HG03457 (cell line): ENCODE results near the gene CYP24A1.
"Not testable (repeated sequence)": the region's sequence is repeated elsewhere in the genome, so short reads cannot be mapped to it uniquely, and the experiment has no call there.

ENCODE experiments used
- ATAC-seq: cut with Tn5 transposase; IDR thresholded peaks from one replicate; pipeline ENCODE4 v1.9.1; 2021; ENCODE audit warnings: moderate number of reproducible peaks; ENCODE audit not compliant: unreplicated experiment

The CYP24A1 gene

DNA sequence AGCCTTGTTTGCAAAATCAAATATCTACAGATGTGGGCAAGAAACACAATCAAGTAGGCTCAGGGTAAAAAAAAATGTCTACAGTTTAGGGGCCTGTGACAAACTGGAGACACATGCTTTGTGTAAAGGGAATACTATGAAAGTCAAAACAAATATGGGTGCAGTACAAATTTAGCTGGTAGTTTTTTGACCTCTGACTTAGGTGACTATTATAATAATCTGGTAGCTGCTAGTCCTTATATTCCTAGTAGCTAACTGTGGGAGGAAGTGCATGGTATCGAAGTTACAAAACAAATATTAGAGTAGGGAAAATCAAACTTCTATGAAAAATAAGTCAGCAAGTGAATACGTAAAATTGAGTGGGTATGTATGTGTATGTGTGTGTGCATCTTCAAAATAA is 35.4 kb downstream of the CYP24A1 start:
- ATAC-seq, result no peak

DNA sequence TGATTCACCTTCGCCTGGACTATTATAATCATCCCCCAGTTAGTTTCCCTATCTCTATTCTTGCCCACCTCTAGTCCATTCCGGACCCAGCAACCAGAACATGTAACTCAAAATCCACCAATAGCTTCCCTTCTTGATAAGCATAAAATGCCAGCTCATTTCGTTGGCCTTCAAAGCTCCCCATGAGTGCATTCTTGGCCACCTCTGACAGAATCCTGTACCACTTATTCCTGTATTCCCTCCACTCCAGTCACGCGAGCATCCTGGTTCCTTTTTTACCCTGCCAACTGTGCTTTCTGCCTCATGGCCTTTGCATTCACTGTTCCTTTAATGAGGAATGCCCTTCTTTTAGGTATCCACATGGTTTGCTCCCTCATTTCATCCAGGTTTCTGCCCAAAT is 36.7 kb downstream of the CYP24A1 start:
- ATAC-seq, result no peak

DNA sequence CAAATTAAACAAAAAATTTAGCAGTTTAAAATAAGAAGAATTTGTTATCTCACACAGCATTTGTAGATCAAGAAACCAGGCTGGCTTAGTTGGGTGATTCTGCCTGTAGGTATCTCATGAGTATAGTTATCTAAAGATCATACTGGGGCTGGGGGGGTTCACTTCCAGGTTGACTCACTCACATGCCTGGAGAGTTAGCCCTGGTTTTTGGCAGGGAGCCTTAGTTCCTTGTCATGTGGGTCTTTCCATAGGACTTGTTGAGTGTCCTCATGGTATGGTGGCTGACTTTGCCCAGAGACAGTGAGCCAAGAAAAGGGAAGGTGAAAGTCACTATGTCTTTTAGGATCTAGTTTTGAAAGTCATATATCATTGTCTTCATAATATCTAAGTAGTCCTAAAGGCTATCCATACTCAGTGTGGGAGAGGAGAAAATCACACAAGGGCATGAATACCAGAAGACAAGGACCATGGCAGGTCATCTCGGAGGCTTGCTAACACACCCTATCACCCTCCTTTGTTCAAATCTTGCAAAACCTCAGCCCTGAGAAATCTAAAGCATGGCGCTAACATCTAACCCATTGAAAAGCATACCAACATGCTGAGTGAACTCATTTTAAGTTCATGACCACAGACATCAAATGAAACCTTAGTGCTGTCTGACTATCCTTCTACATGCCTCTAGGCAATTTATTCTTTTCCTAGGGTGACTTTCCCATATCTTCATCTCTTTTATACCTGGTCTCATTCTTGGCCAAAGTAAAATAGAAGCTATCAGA is 39.2 kb downstream of the CYP24A1 start:
- ATAC-seq, result no peak

DNA sequence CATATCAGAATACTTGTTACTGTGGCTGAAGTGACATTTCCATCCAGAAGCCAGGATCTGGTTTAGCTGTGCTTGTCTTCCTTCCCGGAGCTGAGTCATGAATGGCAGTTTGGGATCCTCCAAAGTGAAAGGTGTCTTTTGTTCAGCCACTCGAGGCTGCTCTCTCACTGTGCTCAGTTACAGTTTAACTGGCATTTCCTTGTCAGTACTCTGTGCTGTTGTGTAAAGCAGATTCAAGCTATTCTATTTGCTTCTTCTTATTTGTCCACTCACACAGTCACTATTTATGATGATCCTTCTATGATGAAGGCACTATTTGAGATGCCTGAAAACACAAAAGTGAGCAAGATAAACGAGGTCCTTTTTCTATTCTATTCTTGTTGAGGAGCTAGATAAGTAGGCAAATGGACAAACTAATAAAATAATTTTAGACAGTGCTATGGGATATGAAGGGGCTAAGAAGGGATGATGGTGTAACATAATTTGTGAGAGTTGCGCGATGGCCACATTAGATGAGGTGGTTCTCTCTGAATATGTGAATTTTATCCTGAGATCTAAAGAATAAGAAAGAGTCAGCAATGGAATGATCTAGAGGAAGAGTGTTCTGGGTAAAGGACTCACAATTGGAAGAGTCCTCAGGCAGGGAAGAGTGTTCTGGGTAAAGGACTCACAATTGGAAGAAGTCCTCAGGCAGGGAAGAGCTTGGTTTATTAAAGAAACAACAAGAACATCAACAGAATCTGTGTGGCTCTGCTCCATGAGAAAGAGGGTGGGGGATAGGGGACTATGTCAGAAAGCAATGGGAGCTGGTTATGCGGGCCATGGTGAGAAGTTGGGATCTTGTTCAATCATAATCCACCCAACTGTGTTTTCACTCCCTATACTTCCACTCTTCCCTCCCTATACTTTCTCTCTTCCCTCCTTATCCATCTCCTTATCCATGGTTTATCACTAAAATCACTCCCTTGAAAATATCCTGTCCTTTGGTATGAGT is 40.1 kb downstream of the CYP24A1 start:
- ATAC-seq, result no peak

DNA sequence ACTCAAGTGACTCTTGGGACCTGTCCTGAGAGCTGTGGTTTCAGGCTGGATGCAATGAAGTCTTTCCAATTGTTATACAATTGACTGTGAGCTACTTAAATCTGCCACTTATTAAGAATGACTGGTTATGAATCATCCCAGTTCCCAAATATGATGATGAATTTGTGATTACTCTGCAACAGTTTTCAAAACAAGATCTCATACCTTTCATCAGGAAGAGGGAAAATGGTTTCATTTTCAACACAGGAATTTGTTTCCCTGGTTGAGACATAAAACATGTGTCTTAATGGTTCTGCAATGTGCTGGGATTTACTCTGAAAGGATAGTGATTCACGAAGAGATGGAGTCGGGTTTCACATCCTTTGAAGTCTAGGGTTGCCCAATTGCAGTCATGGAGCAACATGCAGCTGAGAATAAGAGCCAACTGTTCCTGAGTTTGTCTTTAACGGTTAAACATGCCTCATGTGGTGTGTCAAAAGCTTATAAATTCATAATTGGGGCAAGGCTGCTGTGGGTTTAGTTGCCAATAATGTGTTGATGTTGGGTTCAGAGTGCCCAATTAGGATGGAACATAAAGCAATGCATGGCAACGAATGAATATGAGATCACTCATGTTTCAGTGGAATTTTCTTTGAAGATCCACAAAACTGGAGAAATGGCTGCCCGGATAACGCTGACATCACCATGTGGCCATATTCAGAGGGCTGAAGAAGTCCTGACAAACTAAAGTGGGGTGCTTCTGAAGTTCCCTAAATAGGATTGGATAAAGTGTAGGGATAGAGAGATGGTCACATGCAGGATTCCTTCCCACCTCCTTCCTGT is 41.0 kb downstream of the CYP24A1 start:
- ATAC-seq, result no peak

DNA sequence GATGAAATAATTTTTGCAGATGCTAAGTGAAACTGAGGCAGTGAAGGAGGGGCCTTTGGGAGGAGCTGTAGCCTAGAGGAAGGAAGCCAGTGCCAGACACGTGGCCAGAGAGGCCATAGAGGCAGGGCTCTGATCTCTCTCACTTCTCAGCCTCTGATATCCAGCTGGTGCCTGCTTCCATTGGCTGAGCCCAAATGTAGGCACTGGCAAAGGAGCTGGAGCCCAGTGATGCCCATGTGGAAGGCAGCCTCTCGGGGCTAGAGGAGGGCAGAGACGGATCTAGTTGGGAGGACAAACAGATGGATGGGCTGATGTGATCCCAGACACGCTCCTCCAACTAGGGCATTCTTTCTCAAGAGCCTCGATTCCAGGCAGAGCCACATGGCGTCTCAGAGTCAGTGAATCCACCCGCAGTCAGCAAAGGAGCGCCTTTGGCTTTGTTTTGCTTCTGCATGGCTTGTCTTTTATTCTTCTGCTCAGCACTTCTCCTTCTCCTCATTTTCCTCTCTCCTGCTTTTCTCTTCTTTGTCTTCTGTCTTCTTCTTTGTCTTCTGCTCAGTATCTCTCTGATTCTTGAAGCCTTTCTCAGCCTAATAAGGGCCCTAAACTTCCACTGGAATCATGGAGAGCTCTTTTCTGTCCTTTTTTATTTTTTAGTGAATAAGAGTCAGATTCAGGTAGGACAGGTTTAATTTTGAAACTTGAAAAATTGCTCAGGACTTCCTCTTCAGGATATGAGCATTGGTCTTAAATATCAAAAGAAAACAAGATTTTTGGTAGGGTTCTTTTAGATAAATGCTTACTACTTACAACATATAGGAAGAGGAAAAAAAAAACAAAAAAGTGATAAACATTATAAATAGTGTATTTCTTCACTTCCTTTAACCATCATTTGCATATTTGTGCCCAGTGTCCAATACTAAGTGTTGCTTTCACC is 41.8 kb downstream of the CYP24A1 start:
- ATAC-seq, result no peak

DNA sequence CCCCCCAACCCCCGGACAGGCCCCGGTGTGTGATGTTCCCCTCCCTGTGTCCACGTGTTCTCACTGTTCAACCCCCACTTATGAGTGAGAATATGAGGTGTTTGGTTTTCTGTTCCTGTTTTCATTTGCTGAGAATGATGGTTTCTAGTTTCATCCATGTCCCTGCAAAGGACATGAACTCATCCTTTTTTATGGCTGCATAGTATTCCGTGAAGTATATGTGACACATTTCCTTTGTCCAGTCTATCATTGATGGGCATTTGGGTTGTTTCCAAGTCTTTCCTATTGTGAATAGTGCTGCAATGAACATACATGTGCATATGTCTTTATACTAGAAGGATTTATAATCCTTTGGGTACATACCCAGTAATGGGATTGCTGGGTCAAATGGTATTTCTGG is 42.7 kb downstream of the CYP24A1 start:
- ATAC-seq, result not testable (repeated sequence)

DNA sequence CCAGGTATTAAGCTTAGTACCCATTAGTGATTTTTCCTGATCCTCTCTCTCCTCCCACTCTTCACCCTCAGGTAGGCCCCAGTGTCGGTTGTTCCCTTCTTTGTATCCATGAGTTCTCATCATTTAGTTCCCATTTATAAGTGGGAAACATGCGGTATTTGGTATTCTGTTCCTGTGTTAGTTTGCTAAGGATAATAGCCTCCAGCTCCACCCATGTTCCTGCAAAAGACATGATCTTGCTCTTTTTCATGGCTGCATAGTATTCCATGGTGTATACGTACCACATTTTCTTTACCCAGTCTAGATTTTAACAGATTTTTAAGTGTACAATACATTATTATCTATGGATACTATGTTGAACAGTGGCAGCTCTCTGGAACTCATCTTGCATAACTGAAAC is 44.4 kb downstream of the CYP24A1 start:
- no peak for ATAC-seq

DNA sequence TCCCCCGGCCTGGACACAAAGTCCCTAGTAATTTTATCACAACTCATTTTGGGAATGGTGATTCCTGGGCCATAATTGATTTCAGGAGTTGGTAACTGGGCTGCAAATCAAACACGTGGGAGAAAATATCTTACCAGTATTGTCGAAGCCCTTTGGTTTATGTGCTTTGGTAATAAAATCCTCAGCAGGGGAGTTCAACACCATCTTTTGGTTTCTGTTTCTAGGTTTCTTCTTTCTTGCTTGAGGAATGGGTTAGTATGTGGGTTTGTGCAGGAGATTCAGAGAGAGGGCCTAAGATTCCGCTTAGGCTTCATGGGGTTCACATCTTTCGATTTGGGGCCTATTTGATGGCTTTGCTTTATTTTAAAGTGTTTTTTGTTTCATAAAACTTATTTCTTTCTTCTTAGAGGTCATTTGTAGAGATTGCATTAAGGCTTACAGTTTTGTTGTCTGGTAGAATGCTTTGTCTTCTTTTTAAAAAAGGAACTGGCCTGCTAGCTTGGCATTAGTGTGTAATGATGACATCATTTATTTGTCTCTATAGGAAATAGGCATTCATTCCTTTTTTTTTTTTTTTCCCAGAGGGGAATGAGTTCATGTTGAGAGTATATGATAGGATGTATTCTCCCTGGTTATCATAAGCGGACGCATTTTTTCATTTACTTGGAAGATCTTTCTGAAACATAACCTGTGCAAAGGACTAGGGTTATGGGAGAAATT is 45.8 kb downstream of the CYP24A1 start:
- ATAC-seq, result no peak

DNA sequence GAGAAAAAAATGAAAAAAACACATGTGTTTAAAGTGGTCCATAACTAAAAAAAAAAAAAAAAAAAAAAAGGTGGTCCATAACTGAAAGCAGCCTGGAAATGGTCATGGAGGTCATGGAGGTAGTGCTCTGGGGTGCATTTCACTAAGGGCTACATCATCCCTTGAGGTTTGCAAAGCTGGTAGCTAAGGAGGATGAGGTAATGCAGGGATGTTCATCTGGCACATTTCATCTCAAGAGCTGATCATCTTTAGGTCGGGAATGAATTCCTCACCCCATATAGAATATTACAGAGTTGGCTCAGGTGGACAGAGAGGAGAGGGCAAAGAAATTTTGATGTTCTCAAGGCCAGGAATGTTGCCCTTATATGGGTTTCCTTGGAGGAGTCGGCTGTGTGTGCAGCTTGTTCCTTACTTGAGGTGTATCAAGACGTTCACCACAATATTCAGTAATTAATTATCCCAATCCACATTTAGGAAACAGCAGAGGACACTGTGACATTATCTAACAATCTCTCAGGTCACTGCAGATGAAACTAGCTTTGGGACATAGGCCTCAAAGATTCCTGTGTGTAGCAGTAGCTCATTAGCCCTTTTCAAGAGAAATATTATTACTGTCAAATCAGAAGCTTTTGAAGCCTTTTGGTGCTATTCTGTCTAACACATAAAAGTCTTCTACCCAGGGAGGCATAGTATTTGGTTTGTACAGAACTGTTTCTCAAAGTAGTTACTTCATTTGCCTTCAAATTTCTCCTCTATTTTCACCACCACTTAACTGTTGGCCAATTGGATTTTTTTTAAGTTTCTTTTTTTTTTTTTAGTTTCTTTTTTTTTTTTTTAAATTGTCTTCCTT is 46.8 kb downstream of the CYP24A1 start:
- ATAC-seq, result no peak

DNA sequence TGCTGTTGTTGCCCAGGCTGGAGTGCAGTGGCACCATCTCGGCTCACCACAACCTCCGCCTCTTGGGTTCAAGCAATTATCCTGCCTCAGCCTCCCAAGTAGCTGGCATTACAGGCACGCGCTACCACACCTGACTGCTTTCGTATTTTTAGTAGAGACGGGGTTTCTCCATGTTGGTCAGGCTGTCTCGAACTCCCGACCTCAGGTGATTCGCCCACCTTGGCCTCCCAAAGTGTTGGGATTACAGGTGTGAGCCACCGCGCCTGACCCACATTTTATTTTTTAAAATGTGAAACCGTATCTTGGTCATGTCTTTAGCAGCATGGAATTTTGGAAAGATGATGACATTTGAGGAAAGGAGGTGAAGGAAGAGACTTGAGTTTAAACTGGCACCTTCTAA is 47.5 kb downstream of the CYP24A1 start:
- not testable (repeated sequence) for ATAC-seq

DNA sequence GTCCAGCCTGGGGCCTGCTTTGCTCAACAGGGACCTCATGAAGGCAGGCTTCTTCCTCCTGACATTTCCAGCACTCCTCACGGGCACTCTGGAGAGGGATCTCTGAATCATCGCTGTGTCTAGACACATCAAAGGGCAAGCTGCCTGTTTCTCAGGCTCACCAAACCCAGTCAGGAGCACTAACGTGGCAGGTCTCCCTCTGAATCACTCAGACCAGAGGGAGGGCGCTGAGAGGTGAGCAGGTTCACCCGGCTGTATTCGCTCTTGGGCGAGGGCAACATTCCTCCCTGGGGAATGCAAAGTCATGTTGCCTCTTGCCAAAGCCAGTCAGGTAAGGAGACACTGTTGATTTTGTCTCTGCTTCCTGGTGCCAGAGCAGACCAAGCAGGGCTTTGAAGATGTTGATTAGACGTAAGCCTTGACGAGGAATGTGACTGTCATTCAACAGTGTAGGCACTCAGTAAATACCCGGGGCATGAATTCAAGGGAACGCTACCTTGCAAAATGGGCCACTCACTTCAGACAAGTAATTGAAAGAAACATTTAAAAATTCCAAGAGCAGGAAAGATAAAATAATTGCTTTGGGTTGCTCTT is 50.1 kb downstream of the CYP24A1 start:
- ATAC-seq, result no peak

DNA sequence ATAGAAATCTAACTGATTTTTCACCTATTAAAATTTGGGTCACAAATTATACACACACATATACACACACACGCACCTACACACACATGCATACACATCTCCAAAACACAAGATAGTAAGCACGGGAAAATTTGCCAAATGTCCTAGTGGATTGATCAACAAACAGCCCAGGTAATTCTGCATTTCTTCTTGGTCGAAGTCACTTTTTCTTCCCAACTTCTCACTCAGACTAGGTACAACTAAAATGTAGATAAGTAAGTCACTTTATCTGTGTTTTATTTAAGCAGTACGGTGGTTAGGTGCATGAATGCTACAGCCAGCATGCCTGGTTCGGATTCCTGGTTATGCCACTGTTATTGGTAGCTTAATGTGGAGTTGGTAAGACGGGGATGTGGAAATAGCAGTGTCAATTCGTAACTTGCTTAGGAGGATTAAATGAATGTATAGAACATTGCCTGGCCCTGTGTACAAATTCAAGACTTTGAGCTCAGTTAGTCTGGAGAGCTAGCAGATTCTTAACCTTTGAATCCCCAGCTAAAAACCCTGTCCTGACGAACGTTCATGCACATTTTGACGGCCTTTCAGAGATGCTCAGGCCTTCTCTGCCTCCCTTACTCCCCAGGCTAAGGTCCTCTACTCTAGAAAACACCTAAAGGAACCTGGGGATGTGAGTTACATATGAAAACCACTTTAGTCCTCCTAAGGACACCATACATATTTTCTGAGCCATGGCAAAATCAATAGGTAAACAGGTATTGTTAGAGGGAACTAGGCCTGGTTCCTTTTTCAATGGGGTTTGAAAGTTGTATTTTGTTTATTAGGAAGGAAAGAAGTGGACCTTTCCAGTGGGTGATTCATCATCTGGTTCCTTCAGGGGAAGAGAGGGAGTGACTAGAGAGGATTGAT is 50.9 kb downstream of the CYP24A1 start:
- no peak for ATAC-seq

DNA sequence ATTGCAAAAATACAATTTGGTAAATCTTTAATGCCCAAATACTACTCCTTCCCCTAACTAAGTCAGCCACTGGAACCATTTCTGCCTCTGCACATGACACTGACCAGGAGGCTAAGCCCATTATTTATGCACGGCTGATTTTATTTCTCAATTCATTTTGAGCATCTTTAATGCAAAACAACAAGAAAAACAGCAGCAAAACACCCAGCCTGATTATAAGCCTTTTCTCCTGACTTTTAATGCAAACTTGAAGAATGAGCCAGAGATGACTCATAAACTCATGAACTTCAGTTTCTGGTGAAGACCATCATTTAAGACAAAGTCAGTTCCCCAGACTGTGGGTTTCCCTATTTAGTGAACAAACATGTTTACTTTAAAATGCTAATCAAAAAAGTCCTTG is 51.6 kb downstream of the CYP24A1 start:
- no peak for ATAC-seq

DNA sequence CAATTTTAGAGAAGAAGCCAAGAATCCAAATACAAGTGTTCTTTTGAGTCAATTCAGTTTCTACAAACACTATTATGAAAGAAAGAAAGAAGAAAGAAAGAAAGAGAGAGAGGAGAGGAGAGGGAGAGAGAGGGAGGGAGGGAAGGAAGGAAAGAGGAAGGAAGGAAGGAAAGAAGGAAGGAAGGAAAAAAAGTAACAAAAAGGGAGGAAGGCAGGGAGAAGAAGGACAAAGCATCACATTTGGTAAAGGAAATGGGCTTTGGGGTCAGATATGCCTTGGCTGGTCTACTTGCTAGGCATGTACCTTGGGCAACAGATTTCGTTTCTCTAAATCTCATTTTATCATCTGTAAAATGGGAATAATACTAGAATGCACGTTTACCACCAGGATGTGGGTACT is 54.0 kb downstream of the CYP24A1 start:
- ATAC-seq, result no peak

DNA sequence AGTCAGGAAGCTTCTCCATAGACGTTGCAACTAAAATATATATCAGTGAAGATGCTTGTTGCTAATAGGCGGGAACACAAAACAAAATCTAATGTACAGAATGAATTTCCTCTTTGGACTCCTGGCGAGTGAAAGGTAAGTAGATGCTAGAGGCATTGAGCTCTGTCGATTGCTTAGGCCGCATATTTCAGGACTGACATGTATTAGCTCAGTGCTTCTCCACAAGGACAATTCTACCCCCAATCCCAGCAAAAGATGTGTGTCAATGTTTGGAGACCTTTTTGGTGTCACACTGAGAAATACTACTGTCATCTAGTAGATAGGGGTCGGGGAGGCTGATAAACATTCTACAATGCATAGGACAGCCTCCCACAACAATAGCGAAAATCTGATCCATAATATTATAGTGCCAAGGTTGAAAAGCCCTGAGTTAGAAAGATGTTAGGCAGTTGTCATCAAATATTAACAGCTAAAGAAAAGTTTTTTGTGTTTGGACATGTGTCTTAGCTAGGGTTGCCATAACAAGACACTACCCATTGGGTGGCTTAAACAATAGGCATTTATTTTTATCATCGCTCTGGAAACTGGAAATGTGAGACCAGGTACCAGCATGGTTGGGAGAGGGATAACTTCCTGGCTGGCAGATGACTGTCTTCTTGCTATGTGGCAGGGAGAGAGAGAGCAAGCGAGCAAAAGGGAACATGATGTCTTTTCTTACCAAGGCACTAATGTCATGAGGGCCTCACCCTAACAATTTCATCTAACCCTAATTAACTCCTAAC is 55.4 kb downstream of the CYP24A1 start:
- ATAC-seq, result no peak
